GM20431 (cell line): Measurements from ENCODE around the gene FAAP20.

Source experiments
- in situ Hi-C: fragments of 300-500 bp; cut with MseI, MboI; formaldehyde crosslinking; loops from one replicate; pipeline ENCODE4 v1.15.0; 2020; ENCODE audit warnings: low sequenced_read_pairs; ENCODE audit not compliant: unreplicated experiment

The FAAP20 gene

GRCh38 chr1:2198571-2198970, 4.0 kb upstream of the FAAP20 start:
- in situ Hi-C loops, result loop anchor here (10.0 to 25.0 kb wide), 2 partner anchors 186 to 339 kb away; partner anchors contain the start of genes HES5 and PANK4

- in situ Hi-C loops, result loop anchor here (10.0 to 25.0 kb wide), 2 partner anchors 187 to 340 kb away; partner anchors contain the start of genes HES5 and PANK4
Observed at GRCh38 chr1:2197707-2198165, 3.2 kb upstream of the FAAP20 start.

GRCh38 chr1:2196901-2197638, 2.5 kb upstream of the FAAP20 start:
- in situ Hi-C loops, result loop anchor here (10.0 to 25.0 kb wide), 2 partner anchors 188 to 340 kb away; partner anchors contain the start of genes HES5 and PANK4

- in situ Hi-C loops, result loop anchor here (10.0 to 25.0 kb wide), 2 partner anchors 189 to 342 kb away; partner anchors contain the start of genes HES5 and PANK4
Observed at GRCh38 chr1:2195785-2196184, 1.2 kb upstream of the FAAP20 start.

GRCh38 chr1:2194898-2195673, 514 bp upstream of the FAAP20 start:
- in situ Hi-C loops, result loop anchor here (10.0 to 25.0 kb wide), 2 partner anchors 190 to 342 kb away; partner anchors contain the start of genes HES5 and PANK4

- in situ Hi-C loops, result loop anchor here (10.0 to 25.0 kb wide), 2 partner anchors 191 to 344 kb away; partner anchors contain the start of genes HES5 and PANK4
Observed at GRCh38 chr1:2193514-2194281, 874 bp downstream of the FAAP20 start.

- in situ Hi-C loops, result loop anchor here (10.0 to 25.0 kb wide), 2 partner anchors 192 to 345 kb away; partner anchors contain the start of genes HES5 and PANK4
Observed at GRCh38 chr1:2192031-2192995, 2.3 kb downstream of the FAAP20 start.

- in situ Hi-C loops, result loop anchor here (10.0 to 25.0 kb wide), 2 partner anchors 194 to 347 kb away; partner anchors contain the start of genes HES5 and PANK4
Observed at GRCh38 chr1:2190491-2190976, 4.0 kb downstream of the FAAP20 start.

GRCh38 chr1:2189459-2190425, 4.8 kb downstream of the FAAP20 start:
- in situ Hi-C loops, result loop anchor here (10.0 to 25.0 kb wide), 2 partner anchors 195 to 348 kb away; partner anchors contain the start of genes HES5 and PANK4

- in situ Hi-C loops, result loop anchor here (25.0 kb wide), 1 partner anchor 349 kb away; the partner anchor contains the start of genes HES5 and PANK4
Observed at GRCh38 chr1:2188336-2188735, 6.2 kb downstream of the FAAP20 start.

- in situ Hi-C loops, result loop anchor here (25.0 kb wide), 1 partner anchor 350 kb away; the partner anchor contains the start of genes HES5 and PANK4
Observed at GRCh38 chr1:2187619-2188018, 7.0 kb downstream of the FAAP20 start.

- in situ Hi-C loops, result loop anchor here (25.0 kb wide), 1 partner anchor 350 kb away; the partner anchor contains the start of genes HES5 and PANK4
Observed at GRCh38 chr1:2186901-2187300, 7.7 kb downstream of the FAAP20 start.

GRCh38 chr1:2185880-2186855, 8.4 kb downstream of the FAAP20 start:
- in situ Hi-C loops, result loop anchor here (25.0 kb wide), 1 partner anchor 351 kb away; the partner anchor contains the start of genes HES5 and PANK4

GRCh38 chr1:2184934-2185333, 9.6 kb downstream of the FAAP20 start:
- in situ Hi-C loops, result loop anchor here (25.0 kb wide), 1 partner anchor 352 kb away; the partner anchor contains the start of genes HES5 and PANK4

- in situ Hi-C loops, result loop anchor here (25.0 kb wide), 1 partner anchor 353 kb away; the partner anchor contains the start of genes HES5 and PANK4
Observed at GRCh38 chr1:2184531-2184930, 10.0 kb downstream of the FAAP20 start.
